ENCODE results near the gene THBS3.

DNA sequence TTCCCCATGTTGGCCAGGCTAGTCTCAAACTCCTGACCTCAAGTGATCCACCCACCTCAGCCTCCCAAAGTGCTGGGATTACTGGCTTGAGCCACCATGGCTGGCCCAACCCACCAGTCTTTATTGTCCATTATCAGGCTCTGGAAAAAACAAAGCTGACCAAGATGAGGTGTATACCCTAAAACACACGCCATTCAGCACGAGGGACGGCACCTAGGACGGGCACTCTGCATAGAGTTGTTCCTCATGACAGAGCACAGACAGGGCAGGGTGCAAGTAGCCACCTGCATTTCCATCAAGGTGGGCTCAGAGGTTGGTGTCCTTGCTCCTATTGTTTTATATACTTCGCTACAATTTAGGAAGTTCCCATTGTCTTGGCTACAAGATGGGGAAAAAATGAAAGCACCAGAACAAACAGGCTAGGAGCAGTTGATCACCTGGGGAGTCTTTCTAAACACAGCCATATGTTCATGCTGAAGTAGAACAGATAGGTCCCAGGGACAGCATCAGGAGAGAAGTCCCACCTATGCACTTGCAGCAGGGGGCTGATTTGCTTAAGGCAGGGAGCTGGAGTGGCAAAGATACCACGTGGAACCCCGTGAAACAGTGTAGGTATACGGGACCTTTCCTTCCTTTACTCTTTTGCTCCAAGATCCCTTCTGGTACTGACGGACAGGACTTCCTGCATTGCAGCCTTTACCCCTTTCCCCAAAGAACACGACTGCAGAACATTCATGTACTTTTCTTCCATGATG, 39.1 kb downstream of the THBS3 start:
- TF ChIP-seq POLR2A (IDR thresholded peaks at IDR 0.05; ENCODE audit: low read depth, low read length) (no peak), NFE2L2 (IDR thresholded peaks at IDR 0.05; ENCODE audit: low read depth, low read length) (no peak), MAFK (IDR thresholded peaks at IDR 0.05; ENCODE audit: low read depth, low read length) (no peak), SMC3 (IDR thresholded peaks at IDR 0.05; ENCODE audit: low read depth, low read length) (no peak), CEBPB (IDR thresholded peaks at IDR 0.05; ENCODE audit: low read depth, low read length) (no peak), BHLHE40 (IDR thresholded peaks at IDR 0.05; ENCODE audit: low read depth, low read length) (no peak), FOS (IDR thresholded peaks at IDR 0.05; ENCODE audit: low read depth, low read length) (no peak), CHD1 (IDR thresholded peaks at IDR 0.05; ENCODE audit: low read depth, low read length) (no peak), RCOR1 (IDR thresholded peaks at IDR 0.05; ENCODE audit: insufficient replicate concordance, low read length) (no peak)
- TF ChIP-seq, protein P1, sequence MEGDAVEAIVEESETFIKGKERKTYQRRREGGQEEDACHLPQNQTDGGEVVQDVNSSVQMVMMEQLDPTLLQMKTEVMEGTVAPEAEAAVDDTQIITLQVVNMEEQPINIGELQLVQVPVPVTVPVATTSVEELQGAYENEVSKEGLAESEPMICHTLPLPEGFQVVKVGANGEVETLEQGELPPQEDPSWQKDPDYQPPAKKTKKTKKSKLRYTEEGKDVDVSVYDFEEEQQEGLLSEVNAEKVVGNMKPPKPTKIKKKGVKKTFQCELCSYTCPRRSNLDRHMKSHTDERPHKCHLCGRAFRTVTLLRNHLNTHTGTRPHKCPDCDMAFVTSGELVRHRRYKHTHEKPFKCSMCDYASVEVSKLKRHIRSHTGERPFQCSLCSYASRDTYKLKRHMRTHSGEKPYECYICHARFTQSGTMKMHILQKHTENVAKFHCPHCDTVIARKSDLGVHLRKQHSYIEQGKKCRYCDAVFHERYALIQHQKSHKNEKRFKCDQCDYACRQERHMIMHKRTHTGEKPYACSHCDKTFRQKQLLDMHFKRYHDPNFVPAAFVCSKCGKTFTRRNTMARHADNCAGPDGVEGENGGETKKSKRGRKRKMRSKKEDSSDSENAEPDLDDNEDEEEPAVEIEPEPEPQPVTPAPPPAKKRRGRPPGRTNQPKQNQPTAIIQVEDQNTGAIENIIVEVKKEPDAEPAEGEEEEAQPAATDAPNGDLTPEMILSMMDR (conservative IDR thresholded peaks at IDR 0.05; ENCODE audit: low read depth, low read length), result no peak
- TF ChIP-seq, protein P2, sequence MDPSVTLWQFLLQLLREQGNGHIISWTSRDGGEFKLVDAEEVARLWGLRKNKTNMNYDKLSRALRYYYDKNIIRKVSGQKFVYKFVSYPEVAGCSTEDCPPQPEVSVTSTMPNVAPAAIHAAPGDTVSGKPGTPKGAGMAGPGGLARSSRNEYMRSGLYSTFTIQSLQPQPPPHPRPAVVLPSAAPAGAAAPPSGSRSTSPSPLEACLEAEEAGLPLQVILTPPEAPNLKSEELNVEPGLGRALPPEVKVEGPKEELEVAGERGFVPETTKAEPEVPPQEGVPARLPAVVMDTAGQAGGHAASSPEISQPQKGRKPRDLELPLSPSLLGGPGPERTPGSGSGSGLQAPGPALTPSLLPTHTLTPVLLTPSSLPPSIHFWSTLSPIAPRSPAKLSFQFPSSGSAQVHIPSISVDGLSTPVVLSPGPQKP (IDR thresholded peaks at IDR 0.05; ENCODE audit: borderline replicate concordance, low read depth, low read length), result no peak
- TF ChIP-seq, protein P3, sequence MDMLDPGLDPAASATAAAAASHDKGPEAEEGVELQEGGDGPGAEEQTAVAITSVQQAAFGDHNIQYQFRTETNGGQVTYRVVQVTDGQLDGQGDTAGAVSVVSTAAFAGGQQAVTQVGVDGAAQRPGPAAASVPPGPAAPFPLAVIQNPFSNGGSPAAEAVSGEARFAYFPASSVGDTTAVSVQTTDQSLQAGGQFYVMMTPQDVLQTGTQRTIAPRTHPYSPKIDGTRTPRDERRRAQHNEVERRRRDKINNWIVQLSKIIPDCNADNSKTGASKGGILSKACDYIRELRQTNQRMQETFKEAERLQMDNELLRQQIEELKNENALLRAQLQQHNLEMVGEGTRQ (IDR thresholded peaks at IDR 0.05; ENCODE audit: low read depth, low read length), result no peak
